RPMI8226 (cell line): ENCODE results near the gene AIFM3.
"Not testable (repeated sequence)": the region's sequence is repeated elsewhere in the genome, so short reads cannot be mapped to it uniquely, and the experiment has no call there.

Experiments
- DNase-seq: peaks from one replicate; pipeline ENCODE4 v3.0.0-alpha.2; 2015

Gene AIFM3

GRCh38 chr22:20959578-20960461, 7.2 kb upstream of the AIFM3 start:
- DNase-seq: no peak

- no peak for DNase-seq
Measured at GRCh38 chr22:20960609-20961008, 6.4 kb upstream of the AIFM3 start.

- DNase-seq: no peak
Measured at GRCh38 chr22:20962491-20962945, 4.5 kb upstream of the AIFM3 start.

- DNase-seq: no peak
Measured at GRCh38 chr22:20963201-20964052, 3.6 kb upstream of the AIFM3 start.

GRCh38 chr22:20964090-20964798, 2.8 kb upstream of the AIFM3 start:
- no peak for DNase-seq

GRCh38 chr22:20964799-20965103, 2.3 kb upstream of the AIFM3 start:
- no peak for DNase-seq

GRCh38 chr22:20965104-20965887, 1.8 kb upstream of the AIFM3 start:
- no peak for DNase-seq

GRCh38 chr22:20965888-20966855, 883 bp upstream of the AIFM3 start:
- no peak for DNase-seq

- DNase-seq: no peak
Measured at GRCh38 chr22:20967697-20968211, 699 bp downstream of the AIFM3 start.

GRCh38 chr22:20968281-20968977, 1.4 kb downstream of the AIFM3 start:
- DNase-seq: peak; percentile 15

- no peak for DNase-seq
Measured at GRCh38 chr22:20970939-20971657, 4.0 kb downstream of the AIFM3 start.

- not testable (repeated sequence) for DNase-seq
Measured at GRCh38 chr22:20972014-20972694, 5.1 kb downstream of the AIFM3 start.

- DNase-seq: no peak
Measured at GRCh38 chr22:20972933-20973577, 6.0 kb downstream of the AIFM3 start.

GRCh38 chr22:20973634-20974286, 6.7 kb downstream of the AIFM3 start:
- DNase-seq: no peak

- DNase-seq: no peak
Measured at GRCh38 chr22:20974336-20974955, 7.4 kb downstream of the AIFM3 start.

GRCh38 chr22:20975541-20976290, 8.7 kb downstream of the AIFM3 start:
- DNase-seq: no peak
